Calu3 (cell line): Measurements from ENCODE around the gene PPP2R5D. TPM values are rescaled to one million over a fixed set of nuclear protein-coding genes. Genes with fewer than 3 reads are reported as not detected.

Experiments
- BruUV-seq: library from RNA; stranded (reverse); fragments of 400-500 nt; replicated peaks from 2 replicates; lab custom pipeline; 2021; lab: Mats Ljungman, UMichigan
- CTCF ChIA-PET: fragments of 300-600 bp; sonication (Branson Sonifier 250); formaldehyde crosslinking; loops from one replicate; lab custom pipeline; 2022; ENCODE audit warnings: antibody characterized with exemption; lab: Charles Lee
- DNase-seq: peaks from one replicate; pipeline ENCODE4 v3.0.0; 2022
- H3K27ac Mint-ChIP-seq: one replicate; pipeline ENCODE4 v1.8.0; 2022; ENCODE audit warnings: mixed read lengths; ENCODE audit not compliant: unreplicated experiment
- H3K27me3 Mint-ChIP-seq: one replicate; pipeline ENCODE4 v1.8.0; 2022; ENCODE audit warnings: mixed read lengths; ENCODE audit not compliant: unreplicated experiment
- H3K36me3 Mint-ChIP-seq: one replicate; pipeline ENCODE4 v1.8.0; 2022; ENCODE audit warnings: mild to moderate bottlenecking, moderate library complexity, mixed read lengths; ENCODE audit not compliant: insufficient read depth, unreplicated experiment
- H3K4me1 Mint-ChIP-seq: one replicate; pipeline ENCODE4 v1.8.0; 2022; ENCODE audit warnings: mild to moderate bottlenecking, low read depth, mixed read lengths; ENCODE audit not compliant: unreplicated experiment
- H3K4me3 Mint-ChIP-seq: one replicate; pipeline ENCODE4 v1.8.0; 2022; ENCODE audit warnings: mild to moderate bottlenecking, low read depth, moderate library complexity, mixed read lengths; ENCODE audit not compliant: unreplicated experiment
- H3K9me3 Mint-ChIP-seq: one replicate; pipeline ENCODE4 v1.8.0; 2022; ENCODE audit warnings: low read depth, mixed read lengths; ENCODE audit not compliant: unreplicated experiment
- CTCF ChIP-seq: fragments of 200-600 bp; IDR thresholded peaks from one replicate; pipeline ENCODE4 v1.8.0; 2022; ENCODE audit warnings: antibody characterized with exemption; ENCODE audit not compliant: unreplicated experiment
- intact Hi-C: fragments of 100-400 bp; cut with micrococcal nuclease; formaldehyde crosslinking; loops from one replicate; pipeline ENCODE4 v1.10.0; 2022; ENCODE audit not compliant: unreplicated experiment
- total RNA-seq: library from RNA; stranded (reverse); gene quantifications from 2 replicates; pipeline ENCODE4 v1.2.3, GENCODE V29; 2022

PPP2R5D gene
- total RNA-seq, 1 experiment from 2014 or later = 55.8 TPM

DNA sequence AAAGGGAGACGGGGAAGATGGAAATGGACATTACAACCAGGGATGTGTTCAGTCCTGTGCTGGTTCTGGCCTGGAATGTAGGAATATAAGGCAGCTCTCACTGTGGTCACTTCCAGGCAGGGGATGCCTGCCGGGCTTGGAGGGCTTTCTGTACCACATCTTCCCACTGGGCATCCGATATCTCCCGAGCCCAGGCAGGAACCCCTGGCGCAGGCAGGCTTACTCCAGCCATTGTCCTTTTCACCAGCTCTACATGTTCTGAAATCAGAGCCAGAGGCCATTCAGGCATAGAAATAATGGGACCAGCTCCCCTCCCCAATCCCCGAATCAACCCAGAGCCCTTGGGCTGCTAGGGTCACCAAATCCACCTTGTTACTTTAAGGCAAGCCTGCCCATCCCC, 28.0 kb downstream of the PPP2R5D start:
- Mint-ChIP-seq H3K27me3 (no peaks in the 10 kb centered on the region), H3K36me3 (peaks cover 30% of the 10 kb centered on the region), H3K4me1 (peaks cover 28% of the 10 kb centered on the region), H3K9me3 (no peaks in the 10 kb centered on the region), H3K27ac (no peak overlapping the region), H3K4me3 (peak overlapping the region; percentile 97)
- intact Hi-C loops = loop anchor here (2.0 kb wide), 1 partner anchor 16 kb away; no protein-coding TSS in a partner anchor
- DNase-seq = no peak
- CTCF ChIA-PET = interaction anchor here (0.8 to 2.8 kb wide), 2 partner anchors 131 to 170 kb away, joined by 3 to 15 read pairs; partner anchors contain the start of gene CUL9
- no TSS peak for BruUV-seq
- TF ChIP-seq CTCF = no peak

DNA sequence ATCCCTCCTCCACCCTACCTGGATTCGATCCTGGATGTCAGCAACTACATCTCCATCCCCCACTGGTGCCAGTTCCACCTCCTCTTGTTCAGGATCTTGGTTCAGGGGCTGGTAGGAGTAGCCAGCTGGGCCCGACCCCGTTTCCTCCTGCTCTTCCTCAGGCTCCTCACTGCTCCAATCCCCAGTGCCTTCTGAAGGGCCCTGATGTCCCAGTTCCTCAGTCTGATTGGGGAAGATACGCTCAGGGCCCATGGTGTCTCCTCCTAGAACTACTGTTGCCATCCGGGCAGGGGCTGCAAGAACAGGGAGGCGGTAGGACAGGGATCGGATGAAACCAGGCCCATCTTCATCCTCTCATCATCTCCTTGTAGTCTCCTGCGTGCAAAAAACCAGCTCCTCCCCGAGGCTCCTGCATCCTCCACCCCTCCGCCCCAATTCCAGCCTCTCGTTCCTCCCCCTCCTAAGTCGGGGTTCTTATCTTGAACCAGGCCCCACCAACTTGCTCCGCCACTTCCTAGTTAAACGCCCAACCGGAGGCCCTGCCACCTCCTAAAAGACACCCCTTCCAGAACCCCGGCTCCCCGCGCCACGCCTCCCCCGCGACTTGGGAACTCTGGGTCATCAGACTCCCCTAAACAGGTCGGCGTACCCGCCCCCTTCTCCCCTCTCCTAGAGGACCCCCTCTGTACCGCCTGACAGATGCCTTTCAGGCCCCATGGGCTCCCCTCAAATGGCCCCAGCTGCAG, 28.9 kb downstream of the PPP2R5D start:
- H3K4me1 Mint-ChIP-seq = peaks cover 28% of the 10 kb centered on the region
- peaks cover 30% of the 10 kb centered on the region for H3K36me3 Mint-ChIP-seq
- BruUV-seq = no TSS peak
- CTCF ChIA-PET = interaction anchor here (0.7 to 2.8 kb wide), 9 partner anchors 10 to 169 kb away, joined by 3 to 15 read pairs (median 4); partner anchors contain the start of genes CUL7, CUL9, KLC4 and MRPL2
- no peaks in the 10 kb centered on the region for H3K9me3 Mint-ChIP-seq
- no peak for DNase-seq
- intact Hi-C loops = loop anchor here (2.0 kb wide), 1 partner anchor 16 kb away; no protein-coding TSS in a partner anchor
- peak overlapping the region; percentile 85 for H3K27ac Mint-ChIP-seq
- H3K4me3 Mint-ChIP-seq = peak overlapping the region; percentile 97
- TF ChIP-seq CTCF = no peak
- H3K27me3 Mint-ChIP-seq = no peaks in the 10 kb centered on the region

GRCh38 chr6:43013843-43014433, 29.6 kb downstream of the PPP2R5D start, which contains the start of the genes KLHDC3 and MEA1:
TSS of gene KLHDC3 (plus strand) at chr6:43014249. CDS start at chr6:43017193, 2,944 bp downstream.
TSS of gene MEA1 (minus strand) at chr6:43013946. CDS start at chr6:43013813, 133 bp downstream.
- DNase-seq = peak; percentile 100
- H3K27ac Mint-ChIP-seq = peak within 1 kb of the TSS; percentile 85
- intact Hi-C loops = loop anchor here (2.0 kb wide), 1 partner anchor 17 kb away; no protein-coding TSS in a partner anchor
- CTCF ChIA-PET = interaction anchor here (0.6 to 2.8 kb wide), 12 partner anchors 11 to 295 kb away, joined by 3 to 15 read pairs (median 4); partner anchors contain the start of genes CNPY3, CRIP3, CUL7 and KLC4
- no peak for TF ChIP-seq CTCF
- H3K4me1 Mint-ChIP-seq = peaks cover 28% of the 10 kb centered on the region
- no peaks in the 10 kb centered on the region for H3K27me3 Mint-ChIP-seq
- H3K36me3 Mint-ChIP-seq = peaks cover 37% of the 10 kb centered on the region
- BruUV-seq = no TSS peak
- peak within 1 kb of the TSS; percentile 97 for H3K4me3 Mint-ChIP-seq
- no peaks in the 10 kb centered on the region for H3K9me3 Mint-ChIP-seq

DNA sequence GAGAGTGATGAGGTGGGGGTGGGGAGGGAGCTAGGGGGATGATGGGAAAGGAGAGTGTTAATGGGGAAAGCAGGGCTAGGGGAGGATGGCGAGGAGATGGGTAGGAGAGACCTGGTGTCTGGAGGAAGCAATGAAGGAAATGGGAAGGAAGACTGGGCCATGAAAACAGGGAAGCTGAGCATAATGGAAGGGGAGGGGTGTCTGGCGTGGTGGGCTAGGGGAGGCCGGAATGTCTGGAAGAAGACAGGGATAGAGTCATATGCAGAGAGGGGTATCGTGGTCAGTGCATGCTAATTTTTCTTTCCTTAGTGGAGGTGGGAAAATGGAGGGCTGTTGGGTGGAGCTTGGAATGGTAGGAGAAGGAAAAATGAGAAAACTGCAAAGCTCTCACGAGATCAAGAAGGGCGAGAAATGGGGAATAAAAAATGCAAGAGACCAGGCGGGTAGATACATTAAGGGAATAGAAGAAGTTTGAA, 30.1 kb downstream of the PPP2R5D start:
- no peaks in the 10 kb centered on the region for H3K9me3 Mint-ChIP-seq
- DNase-seq = no peak
- CTCF ChIA-PET = interaction anchor here (0.6 to 2.8 kb wide), 11 partner anchors 12 to 294 kb away, joined by 3 to 15 read pairs (median 4); partner anchors contain the start of genes CNPY3, CRIP3, CUL7 and KLC4
- intact Hi-C loops = no loop called here
- peak overlapping the region; percentile 97 for H3K4me3 Mint-ChIP-seq
- peak overlapping the region; percentile 85 for H3K27ac Mint-ChIP-seq
- H3K4me1 Mint-ChIP-seq = peaks cover 28% of the 10 kb centered on the region
- BruUV-seq = no TSS peak
- peaks cover 39% of the 10 kb centered on the region for H3K36me3 Mint-ChIP-seq
- H3K27me3 Mint-ChIP-seq = no peaks in the 10 kb centered on the region
- TF ChIP-seq CTCF = no peak
